HG03066 (cell line): Measurements from ENCODE around the gene DCAF15.
"Not testable (repeated sequence)": the region's sequence is repeated elsewhere in the genome, so short reads cannot be mapped to it uniquely, and the experiment has no call there.

ENCODE experiments used
- ATAC-seq: cut with Tn5 transposase; IDR thresholded peaks from one replicate; pipeline ENCODE4 v1.9.1; 2021; ENCODE audit warnings: low read depth; ENCODE audit not compliant: unreplicated experiment

DCAF15 gene

DNA sequence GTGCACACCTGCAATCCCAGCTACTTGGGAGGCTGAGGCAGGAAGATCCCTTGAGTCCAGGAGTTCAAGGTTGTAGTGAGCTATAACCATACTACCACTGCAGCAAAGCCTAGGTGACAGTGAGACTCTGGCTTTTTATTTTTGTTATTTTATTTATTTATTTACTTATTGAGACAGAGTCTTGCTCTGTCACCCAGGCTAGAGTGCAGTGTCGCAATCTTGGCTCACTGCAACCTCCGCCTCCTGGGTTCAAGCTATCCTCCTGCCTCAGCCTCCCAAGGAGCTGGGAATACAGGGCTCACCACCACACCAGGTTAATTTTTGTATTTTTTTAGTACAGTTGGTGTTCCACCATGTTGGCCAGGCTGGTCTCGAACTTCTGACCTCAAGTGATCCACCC lies 21.2 kb downstream of the DCAF15 start:
- ATAC-seq = not testable (repeated sequence)

DNA sequence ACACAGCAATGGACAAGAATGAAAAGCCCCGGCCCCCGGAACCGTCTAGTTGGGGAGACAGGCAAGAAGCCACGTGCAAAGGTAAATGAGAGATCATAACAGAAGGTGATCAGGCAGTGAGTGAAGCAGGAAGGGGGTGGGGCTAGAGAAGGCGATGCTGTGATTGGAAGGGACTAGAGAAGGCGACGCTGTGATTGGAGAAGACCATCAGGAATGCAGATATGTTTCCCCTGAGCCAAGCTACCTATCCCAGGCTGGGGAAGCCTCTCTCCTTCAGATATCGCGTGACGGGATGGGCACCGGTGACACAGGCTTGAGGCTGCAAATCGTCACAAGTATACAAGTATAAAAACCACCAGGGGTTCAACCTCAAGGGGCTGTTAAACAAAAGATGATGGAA lies 21.8 kb downstream of the DCAF15 start:
- ATAC-seq = no peak

DNA sequence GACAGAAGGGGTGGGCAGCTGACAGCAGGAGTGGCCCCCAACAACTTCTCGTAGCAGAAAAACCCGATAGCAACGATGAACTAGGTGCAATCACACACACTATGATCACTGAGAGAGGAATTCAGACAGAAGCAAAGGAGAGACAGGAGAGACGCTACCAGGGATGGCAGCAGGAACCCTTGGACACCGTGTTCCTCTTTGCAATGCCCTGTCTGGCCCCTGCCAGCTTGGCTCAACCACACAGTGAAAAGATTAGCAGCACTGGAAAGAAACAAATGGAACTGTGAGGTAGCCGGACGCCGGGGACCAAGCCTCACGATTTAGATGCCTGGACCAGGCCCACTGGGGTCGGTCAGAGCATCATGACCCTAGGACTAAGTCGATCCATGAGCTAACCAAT lies 23.6 kb downstream of the DCAF15 start:
- no peak for ATAC-seq

GRCh38 chr19:13976446-13976845 lies 24.1 kb downstream of the DCAF15 start:
- no peak for ATAC-seq

- ATAC-seq = no peak
Measured at GRCh38 chr19:13977803-13978202, 25.5 kb downstream of the DCAF15 start.

DNA sequence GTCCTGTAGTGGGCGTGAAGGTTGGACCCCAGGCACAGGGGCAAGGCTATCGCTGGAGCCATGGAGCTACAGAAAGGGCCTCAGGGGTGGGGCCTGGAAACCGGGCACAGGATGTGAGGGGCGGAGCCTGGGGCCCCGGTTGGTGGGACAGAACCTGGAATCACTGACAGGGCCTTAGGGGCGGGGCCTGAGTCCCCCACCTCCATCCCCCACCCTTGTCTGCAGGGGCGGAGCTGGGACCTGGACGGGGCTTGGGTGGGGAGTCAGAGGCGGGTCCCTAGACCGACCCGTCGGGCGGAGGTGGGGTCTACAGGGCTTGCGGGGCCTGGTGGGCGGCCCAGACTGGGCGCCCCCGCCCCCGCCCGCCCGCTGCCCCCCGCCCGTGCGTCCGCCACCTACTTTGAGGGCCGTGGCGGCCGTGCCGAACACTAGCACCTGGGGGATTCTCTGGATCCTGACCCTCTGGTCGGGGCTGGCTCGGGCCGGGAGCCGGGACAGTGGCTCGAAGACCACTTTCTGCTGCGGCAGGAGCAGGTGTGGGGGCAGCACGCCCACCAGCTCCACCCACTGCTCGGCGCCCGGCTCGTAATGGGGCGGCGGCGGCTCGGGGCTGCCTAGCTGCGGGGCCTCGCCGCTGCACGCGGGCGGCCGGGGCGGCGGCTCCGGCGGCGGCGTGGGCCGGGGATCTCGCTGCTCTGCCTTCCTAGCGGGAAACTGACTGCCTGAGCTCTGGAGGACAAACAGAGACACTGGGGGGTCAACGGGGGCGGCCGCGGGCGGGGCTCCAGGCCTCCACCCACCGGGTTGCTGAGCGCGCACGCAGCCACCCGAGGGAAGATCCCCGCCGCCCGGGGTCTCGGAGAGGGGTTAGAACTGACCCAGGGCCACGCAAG lies 26.3 kb downstream of the DCAF15 start:
- no peak for ATAC-seq

DNA sequence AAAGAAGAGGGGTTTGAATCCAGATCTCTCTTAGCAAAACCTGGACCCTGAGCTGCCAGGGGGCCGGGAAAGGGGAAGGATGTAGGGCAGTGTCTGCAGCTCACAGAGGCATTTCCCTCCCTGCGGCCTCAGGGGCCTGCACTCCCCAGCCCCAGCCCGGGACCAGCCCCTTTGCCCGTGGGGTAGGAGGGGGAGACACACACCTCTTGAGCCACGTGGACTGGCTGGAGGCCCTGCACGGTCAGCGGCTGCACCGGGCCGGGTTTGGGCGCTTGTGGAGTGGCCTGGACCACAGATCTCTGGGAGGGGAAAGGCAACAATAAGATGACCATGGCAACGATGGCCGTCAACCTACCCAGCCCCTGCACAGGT lies 26.9 kb downstream of the DCAF15 start:
- no peak for ATAC-seq

GRCh38 chr19:13979686-13980085 lies 27.4 kb downstream of the DCAF15 start:
- ATAC-seq = no peak

DNA sequence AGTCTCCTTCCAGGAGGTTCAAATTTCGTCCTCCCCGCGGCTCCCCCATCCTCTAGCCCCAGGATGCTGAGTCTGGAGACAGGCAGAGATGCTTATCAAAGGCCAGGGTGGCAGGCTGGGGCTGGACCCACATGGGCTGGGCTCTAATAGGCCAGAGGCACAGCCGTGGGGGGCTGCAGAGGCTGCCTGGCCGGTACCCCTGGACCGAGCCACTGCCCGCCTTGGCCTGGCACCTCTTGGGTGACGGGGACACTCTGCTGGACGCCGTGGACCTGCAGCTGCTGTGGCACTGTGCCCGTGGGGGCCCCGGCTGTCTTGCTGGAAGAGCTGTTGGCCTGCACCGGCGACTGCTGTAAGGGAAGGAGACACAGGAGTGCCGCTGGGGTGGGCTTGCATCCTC lies 28.0 kb downstream of the DCAF15 start:
- no peak for ATAC-seq

- no peak for ATAC-seq
Measured at GRCh38 chr19:13981021-13981420, 28.7 kb downstream of the DCAF15 start.

DNA sequence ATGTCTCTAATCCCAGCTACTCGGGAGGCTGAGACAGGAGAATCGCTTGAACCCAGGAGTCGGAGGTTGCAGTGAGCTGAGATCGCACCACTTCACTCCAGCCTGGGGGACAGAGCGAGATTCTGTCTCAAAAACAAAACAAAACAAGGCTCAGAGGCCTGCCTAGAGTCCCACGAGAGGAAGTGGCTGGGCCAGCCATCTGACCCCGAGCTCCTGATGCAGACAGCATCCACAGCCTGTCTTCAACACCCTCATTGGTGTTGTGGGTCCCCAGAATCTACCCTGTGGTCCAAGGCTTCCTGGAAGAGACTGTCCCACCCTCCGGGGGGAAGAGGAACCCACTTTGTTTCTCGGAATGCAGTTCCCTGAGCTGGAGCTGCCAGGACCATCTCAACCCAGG lies 29.2 kb downstream of the DCAF15 start:
- no peak for ATAC-seq

DNA sequence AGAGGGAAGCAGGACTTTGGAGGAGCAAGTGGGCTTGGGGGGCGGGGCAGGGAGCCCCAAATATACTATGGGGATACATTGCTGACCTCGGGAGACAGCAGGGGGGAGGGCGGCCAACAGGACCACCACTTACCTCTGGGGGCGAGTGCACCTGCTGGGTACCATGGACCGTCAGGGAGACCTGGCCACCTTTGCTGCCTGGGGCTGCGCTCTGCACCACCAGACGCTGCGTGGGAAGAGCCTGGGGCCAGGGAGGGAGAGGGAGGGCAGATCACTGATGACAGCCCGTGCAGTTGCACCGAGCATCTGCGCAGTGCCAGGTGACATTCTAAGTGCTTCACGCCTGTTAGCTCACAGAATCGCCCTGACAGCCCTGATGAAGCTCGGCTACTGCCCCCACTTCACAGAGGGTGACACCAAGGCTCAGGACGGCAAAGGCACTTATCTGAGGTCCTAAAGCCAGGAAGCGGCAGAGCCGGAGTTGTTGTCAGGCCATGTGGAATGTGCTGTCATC lies 29.7 kb downstream of the DCAF15 start:
- ATAC-seq = no peak

DNA sequence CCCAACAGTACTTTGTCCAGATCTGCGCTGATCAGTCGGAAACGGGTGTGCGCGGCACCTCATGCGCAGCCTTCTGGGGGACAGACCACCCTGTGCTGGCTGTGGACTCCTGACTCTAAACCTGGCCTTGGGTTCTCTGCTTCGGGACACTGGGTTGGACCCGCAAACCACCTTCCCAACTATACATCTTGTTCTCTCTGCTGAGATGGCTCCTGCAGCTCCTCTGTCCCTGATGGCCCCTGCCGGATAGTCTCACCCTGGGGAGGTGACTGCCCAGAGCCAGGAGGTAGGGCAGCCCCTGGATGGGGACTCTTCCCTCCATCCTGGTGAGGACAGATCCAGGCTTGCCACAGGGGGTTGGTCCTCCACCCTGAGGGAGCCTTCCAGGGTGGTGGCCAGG lies 30.5 kb downstream of the DCAF15 start:
- no peak for ATAC-seq

- ATAC-seq = no peak
Measured at GRCh38 chr19:13983213-13983889, 31.0 kb downstream of the DCAF15 start.

DNA sequence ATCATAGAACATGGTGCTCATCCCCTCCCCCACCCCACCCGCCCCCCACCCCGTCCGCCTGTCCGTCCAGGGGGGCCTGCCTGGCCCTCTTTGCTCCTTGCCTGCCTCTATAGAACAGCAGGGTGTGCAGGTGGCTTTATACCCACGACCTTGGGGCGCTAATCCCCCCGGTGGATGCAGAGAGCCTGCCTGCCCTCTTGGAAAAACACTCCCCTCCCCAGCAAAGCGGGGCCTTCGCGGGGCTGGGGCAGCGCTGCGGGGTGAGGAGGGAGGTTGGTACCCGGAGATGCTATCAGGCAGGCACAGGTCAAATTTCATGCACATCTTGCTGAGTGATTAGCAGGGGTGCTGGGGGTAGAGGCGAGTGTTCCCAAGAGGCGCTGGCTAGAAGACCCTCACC lies 31.9 kb downstream of the DCAF15 start:
- ATAC-seq = no peak

GRCh38 chr19:13984875-13985741 lies 32.8 kb downstream of the DCAF15 start:
- ATAC-seq = no peak

DNA sequence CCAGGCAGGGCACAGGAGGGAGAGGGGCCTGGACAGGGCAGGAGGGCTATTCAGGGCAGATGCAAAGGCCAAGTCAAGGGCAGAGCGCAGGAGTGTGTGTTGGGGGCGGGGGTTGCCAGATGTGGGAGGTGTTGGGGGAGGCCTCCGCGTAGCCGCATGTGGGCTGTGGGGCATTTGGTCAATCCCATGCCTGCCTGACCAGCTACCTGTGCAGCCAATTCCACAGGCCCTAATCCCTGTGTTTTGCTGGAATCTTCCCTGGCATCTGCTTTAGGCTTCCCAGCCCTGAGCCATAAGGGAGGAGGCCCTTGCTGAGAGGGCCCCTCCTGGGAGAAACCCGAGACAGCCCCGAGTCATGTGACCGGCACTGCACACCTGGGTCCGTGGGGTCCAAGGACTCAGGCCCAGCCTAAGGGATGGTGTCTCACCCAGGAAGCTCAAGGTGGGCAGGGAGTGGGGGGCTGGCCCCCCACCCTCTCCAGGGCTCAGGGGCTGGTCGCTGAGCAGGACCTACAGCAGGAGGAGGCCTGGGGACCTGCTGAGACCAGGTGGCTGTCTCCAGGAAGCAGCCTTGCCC lies 33.5 kb downstream of the DCAF15 start:
- ATAC-seq = peak; percentile 18

GRCh38 chr19:13986348-13986904 lies 34.1 kb downstream of the DCAF15 start:
- peak; percentile 74 for ATAC-seq

DNA sequence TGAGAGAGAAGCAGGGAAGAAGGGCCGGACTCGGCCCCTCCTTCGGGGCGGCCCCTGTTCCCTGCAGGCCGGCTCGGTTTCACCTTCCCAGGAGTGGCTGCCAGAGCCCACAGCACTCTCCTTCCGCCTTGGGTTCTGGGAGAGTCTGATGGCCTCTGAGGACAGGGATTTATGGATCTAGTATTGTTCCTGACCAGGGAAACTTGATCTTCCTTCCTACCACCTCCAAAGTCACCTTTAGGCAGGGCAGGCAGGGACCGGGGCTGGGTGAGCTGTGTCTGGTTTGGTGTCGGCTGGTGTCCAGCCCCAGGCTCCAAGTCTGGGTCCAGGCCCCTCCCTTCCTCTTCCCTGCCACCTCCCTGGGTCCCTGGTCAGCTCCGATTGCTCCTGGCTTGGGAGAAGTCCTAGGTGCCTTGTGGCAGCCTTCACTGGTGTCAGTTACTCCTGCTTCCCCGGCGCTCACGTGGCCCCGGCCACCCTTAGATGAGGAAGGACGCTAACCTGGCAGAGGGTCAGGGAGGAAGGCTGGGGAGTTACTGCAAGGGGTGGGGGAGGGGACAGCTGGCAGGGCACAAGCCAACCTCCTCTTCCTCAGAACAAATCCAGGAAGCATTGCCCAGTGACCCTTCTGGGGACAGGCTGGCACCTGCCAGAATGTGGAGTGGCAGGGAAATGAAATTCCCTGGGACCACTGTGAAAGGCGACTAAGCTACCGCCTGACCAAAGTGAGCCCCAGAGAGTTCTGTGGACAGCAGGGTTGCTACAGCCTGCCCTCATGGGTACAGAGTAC lies 35.0 kb downstream of the DCAF15 start:
- ATAC-seq = no peak
